Body of pancreas (tissue), 4 donors: ENCODE data around the gene RANBP17.

Source experiments
- CTCF ChIP-seq, 7 experiments: fragments of 450-650 bp in 4 of 7; fragments of 200-600 bp in 3 of 7; sonication (generic) in 3 of 7; IDR thresholded peaks; one replicate each; pipeline ENCODE4 v1.5.1; 2016 to 2019; ENCODE audit warnings: antibody characterized with exemption in 7 of 7
- POLR2A ChIP-seq, 3 donors: fragments of 450-650 bp; IDR thresholded peaks; one replicate each; pipeline ENCODE4 v1.6.1; 2016; ENCODE audit warnings: antibody characterized with exemption in 3 of 3, mild to moderate bottlenecking in 2 of 3

- TF ChIP-seq POLR2A (IDR thresholded peaks at IDR 0.05) (no peak), CTCF (IDR thresholded peaks at IDR 0.05) (no peak)
Observed at GRCh38 chr5:171317230-171317629, 455.4 kb downstream of the RANBP17 start.
